HepG2 (cell line): Measurements from ENCODE around the gene RCHY1. TPM values are rescaled to one million over a fixed set of nuclear protein-coding genes. Genes with fewer than 3 reads are reported as not detected.

Experiments
- ATAC-seq: fragments of 200-7000 bp; cut with Tn5 transposase; 3 replicates; pipeline ENCODE4 v1.9.1; 2020; ENCODE audit warnings: mild to moderate bottlenecking, moderate library complexity
- BruUV-seq: library from RNA; stranded (reverse); fragments of 400-500 nt; replicated peaks from 2 replicates; lab custom pipeline; 2021; lab: Mats Ljungman, UMichigan
- CTCF ChIA-PET: fragments of 300-600 bp; formaldehyde crosslinking; extraction: SDS; loops from one replicate; lab custom pipeline; 2021; ENCODE audit warnings: low total read pairs, inconsistent platforms, low intra/inter-chr PET ratio; lab: Yijun Ruan, JAX
- POLR2A ChIA-PET: fragments of 350-600 bp; sonication (Branson Sonifier 250); formaldehyde crosslinking; loops from one replicate; lab custom pipeline; 2020; ENCODE audit warnings: antibody characterized with exemption, inconsistent platforms; lab: Yijun Ruan, JAX
- DNase-seq: peaks from one replicate; pipeline ENCODE4 v3.0.0-alpha.2; 2015; ENCODE audit warnings: low spot score
- FAIRE-seq: peaks from 3 replicates; lab custom pipeline; 2011; peaks lifted over from hg19 to GRCh38; lab: Jason Lieb, UNC
- H2AFZ ChIP-seq: one replicate; pipeline ENCODE4 v1.6.1; 2011; ENCODE audit warnings: low read length, inconsistent platforms
- H3K27ac ChIP-seq: fragments of 300-600 bp; 3 replicates; pipeline ENCODE4 v1.8.0; 2011; ENCODE audit warnings: mixed run types, mild to moderate bottlenecking, mixed read lengths, low read length, inconsistent platforms; ENCODE audit not compliant: insufficient read depth; ENCODE audit errors: extremely low read length
- H3K27me3 ChIP-seq, 2 experiments: fragments of 200-600 bp in 1 of 2; 2 replicates in 1 of 2; 3 replicates in 1 of 2; pipeline versions ENCODE4 v1.6.0 to v1.8.0; 2011; ENCODE audit warnings: low read length in 2 of 2, mild to moderate bottlenecking in 2 of 2, moderate library complexity in 2 of 2, inconsistent platforms in 1 of 2; ENCODE audit not compliant: insufficient read depth in 2 of 2, control insufficient read depth in 1 of 2
- H3K36me3 ChIP-seq, 2 experiments: fragments of 200-600 bp in 1 of 2; replicated peaks in 1 of 2; 2 replicates in 1 of 2; 3 replicates in 1 of 2; pipeline versions ENCODE4 v1.5.1 to v1.8.0; 2011; ENCODE audit warnings: low read length in 2 of 2, inconsistent platforms in 1 of 2; ENCODE audit not compliant: insufficient read depth in 2 of 2, control insufficient read depth in 1 of 2
- H3K4me1 ChIP-seq: 2 replicates; pipeline ENCODE4 v1.5.1; 2012; ENCODE audit warnings: low read length, inconsistent platforms; ENCODE audit not compliant: insufficient read depth
- H3K4me2 ChIP-seq: 2 replicates; pipeline ENCODE4 v1.6.0; 2011; ENCODE audit warnings: low read depth, low read length, inconsistent platforms
- H3K4me3 ChIP-seq, 3 experiments: fragments of 200-600 bp in 1 of 3; sonication (generic), shearing (Covaris generic) in 1 of 3; replicated peaks in 1 of 3; 2 replicates each; pipeline ENCODE4 v1.5.1; 2011 to 2016; ENCODE audit warnings: low read length in 3 of 3, inconsistent platforms in 2 of 3, low read depth in 2 of 3, mild to moderate bottlenecking in 2 of 3, control low read depth in 1 of 3, mixed read lengths in 1 of 3; ENCODE audit not compliant: insufficient read depth in 1 of 3
- H3K79me2 ChIP-seq: one replicate; pipeline ENCODE4 v1.6.1; 2011; ENCODE audit warnings: low read length, inconsistent platforms; ENCODE audit not compliant: insufficient read depth
- H3K9ac ChIP-seq: 2 replicates; pipeline ENCODE4 v1.6.0; 2011; ENCODE audit warnings: mild to moderate bottlenecking, low read depth, low read length, inconsistent platforms; ENCODE audit not compliant: insufficient read depth
- H3K9me3 ChIP-seq: 2 replicates; pipeline ENCODE4 v1.5.1; 2012; ENCODE audit warnings: mild to moderate bottlenecking, low read length
- H4K20me1 ChIP-seq: 2 replicates; pipeline ENCODE4 v1.6.0; 2011; ENCODE audit warnings: inconsistent platforms, mild to moderate bottlenecking, low read length, moderate library complexity; ENCODE audit not compliant: insufficient read depth
- ATF4 ChIP-seq, 2 experiments: fragments of 450-650 bp in 1 of 2; sonication (generic) in 1 of 2; formaldehyde crosslinking; IDR thresholded peaks; 2 replicates each; pipeline versions ENCODE4 v1.5.0 to v1.8.0; 2020 to 2022; ENCODE audit warnings: mild to moderate bottlenecking in 1 of 2, missing genetic modification reagents in 1 of 2
- CREM ChIP-seq, 2 experiments: sonication (generic) in 1 of 2; formaldehyde crosslinking in 1 of 2; IDR thresholded peaks; 2 replicates each; pipeline versions ENCODE4 v1.4.0 to v1.6.1; 2016 to 2020; ENCODE audit warnings: antibody characterized with exemption in 1 of 2, mild to moderate bottlenecking in 1 of 2, missing genetic modification reagents in 1 of 2
- FOXK1 ChIP-seq: sonication (generic); formaldehyde crosslinking; IDR thresholded peaks from 2 replicates; pipeline ENCODE4 v1.4.0; 2020; ENCODE audit warnings: low read depth, missing genetic modification reagents, borderline replicate concordance
- HNRNPH1 ChIP-seq: fragments of 200-400 bp; formaldehyde crosslinking; optimal IDR thresholded peaks from 2 replicates; pipeline ENCODE3; 2017; ENCODE audit warnings: mild to moderate bottlenecking, low read depth, low read length
- PLSCR1 ChIP-seq: sonication (generic); formaldehyde crosslinking; IDR thresholded peaks from 2 replicates; pipeline ENCODE4 v1.5.0; 2020; ENCODE audit warnings: missing genetic modification reagents, mild to moderate bottlenecking, borderline replicate concordance
- SKI ChIP-seq: fragments of 450-650 bp; IDR thresholded peaks from one replicate; pipeline ENCODE4 v1.6.1; 2018; ENCODE audit warnings: mild to moderate bottlenecking; ENCODE audit not compliant: partially characterized antibody
- ZNF260 ChIP-seq: sonication (generic); formaldehyde crosslinking; IDR thresholded peaks from 2 replicates; pipeline ENCODE4 v1.4.0; 2020; ENCODE audit warnings: missing genetic modification reagents, low read depth, mild to moderate bottlenecking, borderline replicate concordance
- ZNF710 ChIP-seq: sonication (generic); formaldehyde crosslinking; IDR thresholded peaks from 2 replicates; pipeline ENCODE4 v1.5.0; 2020; ENCODE audit warnings: mild to moderate bottlenecking, missing genetic modification reagents, borderline replicate concordance
- ZNF773 ChIP-seq: sonication (generic); formaldehyde crosslinking; IDR thresholded peaks from 2 replicates; pipeline ENCODE4 v1.4.0; 2020; ENCODE audit warnings: missing genetic modification reagents, borderline replicate concordance
- WGBS: methylation state at CpG from one replicate; pipeline ENCODE4 v1.1.6; 2017; ENCODE audit warnings: low lambda C conversion rate; 5-methylcytosine and 5-hydroxymethylcytosine counted together
- in situ Hi-C: cut with HindIII; loops from 2 replicates; pipeline ENCODE4 v1.10.0; 2017; ENCODE audit warnings: low pct_unique_long_range_greater_than_20kb; ENCODE audit not compliant: extremely low pct_ligation_motif_present
- intact Hi-C: fragments of 100-400 bp; cut with micrococcal nuclease; formaldehyde crosslinking; loops from one replicate; pipeline ENCODE4 v1.10.0; 2022; ENCODE audit not compliant: unreplicated experiment
- polyA plus RNA-seq, 8 experiments: library from polyadenylated mRNA; depleted of rRNA in 3 of 8; stranded (reverse) in 7 of 8; unstranded in 1 of 8; fragments of >200 nt; fragmentation: Illumina TruSeq in 4 of 8; extraction: Trizol in 4 of 8; gene quantifications; 2 replicates each; pipeline versions ENCODE4 v1.2.1 to v1.2.3, GENCODE V29; 2011 to 2016; ENCODE audit warnings: low read depth in 4 of 8, missing spikeins in 1 of 8, mixed read lengths in 1 of 8; ENCODE audit not compliant: insufficient read depth in 1 of 8
- total RNA-seq, 5 experiments: library from RNA; depleted of rRNA; stranded (reverse); fragments of >200 nt; fragmentation: Illumina TruSeq; extraction: Trizol; gene quantifications; 2 replicates each; pipeline ENCODE4 v1.2.3, GENCODE V29; 2016; ENCODE audit warnings: low read depth in 1 of 5

RCHY1 gene
- total and polyA plus RNA-seq, 2 of the 13 experiments (the other 11 are each of a cell fraction or from before 2014, with no cell fraction given): 19.9 to 30.5 TPM

- TF ChIP-seq PLSCR1 (CRISPR knock-in tag) (no peak), ATF4 (CRISPR knock-in tag; IDR thresholded peaks at IDR 0.05) (no peak), FOXK1 (no peak), CREM (IDR thresholded peaks at IDR 0.05) (no peak), CREM (CRISPR knock-in tag; IDR thresholded peaks at IDR 0.05) (no peak), SKI (no peak), ZNF710 (CRISPR knock-in tag) (no peak), HNRNPH1 (no peak), ZNF773 (CRISPR knock-in tag) (no peak)
Observed at GRCh38 chr4:75495476-75495875, 18.7 kb downstream of the RCHY1 start (continued).

- no peak for ATAC-seq
- no peak overlapping the region for H3K4me3 ChIP-seq
- no peak overlapping the region for H3K9ac ChIP-seq
- BruUV-seq: no TSS peak
- CTCF ChIA-PET: no interaction called here
- WGBS: 97% methylated on average over 1 of the region's 1 CpG
- H3K36me3 ChIP-seq: peaks cover 7 to 42% of the 10 kb centered on the region in 2 experiments
- no peak overlapping the region for H3K27ac ChIP-seq
- POLR2A ChIA-PET: no interaction called here
- no peak overlapping the region for H3K4me2 ChIP-seq
- H3K4me1 ChIP-seq: peaks cover 5% of the 10 kb centered on the region
- in situ Hi-C loops: loop anchor here (25.0 kb wide), 1 partner anchor 557 kb away; the partner anchor contains the start of gene PARM1
- no peaks in the 10 kb centered on the region for H4K20me1 ChIP-seq
- intact Hi-C loops: loop anchor here (10.0 kb wide), 1 partner anchor 620 kb away; no protein-coding TSS in a partner anchor
- no peaks in the 10 kb centered on the region for H3K79me2 ChIP-seq
- no peaks in the 10 kb centered on the region for H3K27me3 ChIP-seq
- no peak for FAIRE-seq
- H2AFZ ChIP-seq: no peak overlapping the region
- no peaks in the 10 kb centered on the region for H3K9me3 ChIP-seq
- DNase-seq: no peak
- TF ChIP-seq ZNF260 (CRISPR knock-in tag): no peak
- TF ChIP-seq, all 625 proteins: peak for 0
Observed at GRCh38 chr4:75494563-75494962, 19.6 kb downstream of the RCHY1 start.
